CD4-positive, alpha-beta T cell treated with Interleukin-12 subunit alpha and Interleukin-12 subunit beta, for 1 hour (primary cell): Measurements from ENCODE around the gene MYPN.
"Not testable (repeated sequence)": the region's sequence is repeated elsewhere in the genome, so short reads cannot be mapped to it uniquely, and the experiment has no call there.

Experiments
- DNase-seq: peaks from one replicate; pipeline ENCODE4 v3.0.0-alpha.2; 2020

Gene MYPN

DNA sequence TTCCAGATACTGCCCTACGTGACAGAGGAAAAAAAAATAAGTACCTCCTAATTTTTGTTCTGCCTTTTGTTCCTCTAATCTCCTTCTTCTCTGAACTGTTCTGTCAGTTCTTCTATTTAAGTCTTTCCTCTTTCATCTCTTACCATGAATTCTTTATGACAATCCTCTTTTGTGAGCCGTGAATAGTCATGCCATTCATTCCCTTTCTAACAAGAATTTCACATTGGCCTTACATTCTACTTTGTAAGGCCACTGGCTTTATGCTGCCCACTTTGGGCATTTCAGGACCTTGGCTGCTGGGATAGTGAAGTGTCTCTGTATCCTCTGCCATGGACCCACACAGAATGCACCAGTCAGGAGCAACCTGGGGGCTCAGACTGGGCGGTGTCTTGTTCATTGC lies 69.7 kb downstream of the MYPN start:
- no peak for DNase-seq

GRCh38 chr10:68180490-68180889 lies 71.2 kb downstream of the MYPN start:
- DNase-seq = no peak

- no peak for DNase-seq
Observed at GRCh38 chr10:68184546-68184945, 75.3 kb downstream of the MYPN start.

GRCh38 chr10:68185085-68185484 lies 75.8 kb downstream of the MYPN start:
- DNase-seq = no peak

DNA sequence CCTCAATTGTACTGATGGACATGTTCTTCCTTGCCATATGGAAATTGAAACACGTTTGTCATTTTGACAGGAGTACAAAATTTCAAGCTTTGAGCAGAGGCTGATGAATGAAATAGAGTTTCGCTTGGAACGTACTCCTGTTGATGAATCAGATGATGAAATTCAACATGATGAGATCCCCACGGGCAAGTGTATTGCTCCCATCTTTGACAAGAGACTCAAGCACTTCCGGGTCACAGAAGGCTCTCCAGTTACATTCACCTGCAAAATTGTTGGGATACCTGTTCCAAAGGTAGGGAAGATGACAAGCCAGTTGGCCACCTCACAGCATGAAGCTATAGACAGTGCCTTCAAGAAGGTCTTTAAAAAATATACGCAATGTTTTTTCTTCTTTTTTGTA lies 79.5 kb downstream of the MYPN start:
- no peak for DNase-seq

- no peak for DNase-seq
Observed at GRCh38 chr10:68192113-68192512, 82.8 kb downstream of the MYPN start.

DNA sequence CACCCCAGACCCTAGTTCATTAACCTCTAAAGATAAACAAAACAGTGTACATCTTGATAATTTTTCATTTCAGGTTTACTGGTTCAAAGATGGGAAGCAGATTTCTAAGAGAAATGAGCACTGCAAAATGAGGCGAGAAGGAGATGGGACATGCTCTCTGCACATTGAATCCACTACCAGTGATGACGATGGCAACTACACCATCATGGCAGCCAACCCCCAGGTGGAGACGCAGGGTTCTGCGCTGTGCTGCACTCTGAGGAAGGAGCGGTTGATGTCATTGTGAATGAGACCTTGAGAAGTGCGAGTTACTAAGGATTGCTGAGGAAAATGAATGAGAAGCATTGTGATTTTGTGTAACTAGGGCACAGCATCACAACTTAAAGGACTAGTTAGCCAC lies 85.0 kb downstream of the MYPN start:
- DNase-seq = no peak

DNA sequence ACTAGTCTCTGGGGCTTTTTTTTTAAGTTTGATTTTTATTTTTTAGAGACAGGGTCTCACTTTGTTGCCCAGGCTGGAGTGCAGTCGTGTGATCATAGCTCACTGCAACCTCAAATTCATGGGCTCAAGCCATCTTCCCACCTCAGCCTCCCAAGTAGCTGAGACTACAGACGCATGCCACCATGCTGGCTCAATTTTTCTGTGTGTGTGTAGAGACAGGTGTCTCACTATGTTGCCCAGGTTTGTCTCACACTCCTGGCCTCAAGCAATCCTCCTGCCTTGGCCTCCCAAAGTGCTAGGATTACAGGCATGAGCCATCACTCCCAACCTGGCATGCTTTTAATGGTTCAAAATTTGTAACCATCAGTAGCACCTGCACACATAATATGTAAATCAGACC lies 86.5 kb downstream of the MYPN start:
- not testable (repeated sequence) for DNase-seq

- DNase-seq = no peak
Observed at GRCh38 chr10:68196701-68197100, 87.4 kb downstream of the MYPN start.

GRCh38 chr10:68202960-68203353 lies 93.7 kb downstream of the MYPN start:
- DNase-seq = no peak

- no peak for DNase-seq
Observed at GRCh38 chr10:68208424-68209042, 99.2 kb downstream of the MYPN start.

DNA sequence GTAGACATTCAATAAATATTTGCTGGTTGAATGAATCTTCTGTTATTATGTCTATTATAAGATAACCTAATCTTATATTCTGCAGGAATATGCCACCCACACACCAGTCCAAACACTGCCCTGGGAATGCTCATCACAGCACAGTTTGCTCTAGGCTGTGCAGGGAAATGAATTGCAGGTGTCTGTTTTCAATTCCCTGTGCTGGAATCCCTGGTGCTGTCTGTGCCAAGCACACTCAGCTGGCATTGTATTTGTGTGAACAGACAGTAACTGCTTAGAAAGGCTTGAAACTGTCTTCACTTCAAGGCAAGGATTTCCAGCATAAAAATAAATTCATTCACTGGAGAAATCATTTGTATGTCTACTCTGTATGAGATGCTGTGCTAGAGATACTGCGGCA lies 102.4 kb downstream of the MYPN start:
- DNase-seq = no peak

GRCh38 chr10:68212721-68213352 lies 103.5 kb downstream of the MYPN start:
- peak; percentile 30 for DNase-seq

DNA sequence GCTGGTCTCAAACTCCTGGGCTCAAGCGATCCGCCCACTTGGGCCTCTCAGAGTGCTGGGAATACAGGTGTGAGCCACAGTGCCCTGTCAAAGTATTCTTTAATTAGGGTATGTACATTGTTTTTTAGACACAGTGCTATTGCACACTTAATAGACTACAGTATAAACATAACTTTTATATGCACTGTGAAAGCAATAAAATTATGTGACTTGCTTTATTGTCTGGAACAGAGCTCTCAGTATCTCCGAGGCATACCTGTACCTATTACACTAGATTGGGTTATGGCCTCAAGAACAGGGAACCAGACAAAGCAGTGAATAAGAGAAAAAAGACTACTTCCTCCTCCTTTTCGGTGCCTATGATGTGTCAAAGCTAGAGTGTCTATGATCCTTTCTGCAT lies 109.5 kb downstream of the MYPN start:
- DNase-seq = no peak

DNA sequence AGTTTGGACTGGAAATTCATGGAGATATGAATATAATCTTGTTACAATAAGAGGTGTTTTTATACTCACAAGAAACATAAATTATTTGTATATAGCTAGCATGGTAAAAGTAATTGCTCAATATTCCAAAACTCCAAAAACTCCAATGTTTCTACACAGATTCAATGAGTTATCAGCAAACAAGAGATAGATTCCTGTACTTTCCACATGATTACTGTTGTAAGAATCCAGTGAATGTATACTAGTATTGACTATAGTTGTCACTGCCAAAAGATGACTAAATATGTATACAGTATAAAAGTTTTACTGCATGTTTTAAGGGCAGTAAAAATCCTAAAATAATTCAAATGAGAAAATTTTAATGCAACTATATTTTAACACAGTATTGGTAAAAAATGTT lies 111.9 kb downstream of the MYPN start:
- DNase-seq = no peak

- no peak for DNase-seq
Observed at GRCh38 chr10:68222391-68222790, 113.1 kb downstream of the MYPN start.

DNA sequence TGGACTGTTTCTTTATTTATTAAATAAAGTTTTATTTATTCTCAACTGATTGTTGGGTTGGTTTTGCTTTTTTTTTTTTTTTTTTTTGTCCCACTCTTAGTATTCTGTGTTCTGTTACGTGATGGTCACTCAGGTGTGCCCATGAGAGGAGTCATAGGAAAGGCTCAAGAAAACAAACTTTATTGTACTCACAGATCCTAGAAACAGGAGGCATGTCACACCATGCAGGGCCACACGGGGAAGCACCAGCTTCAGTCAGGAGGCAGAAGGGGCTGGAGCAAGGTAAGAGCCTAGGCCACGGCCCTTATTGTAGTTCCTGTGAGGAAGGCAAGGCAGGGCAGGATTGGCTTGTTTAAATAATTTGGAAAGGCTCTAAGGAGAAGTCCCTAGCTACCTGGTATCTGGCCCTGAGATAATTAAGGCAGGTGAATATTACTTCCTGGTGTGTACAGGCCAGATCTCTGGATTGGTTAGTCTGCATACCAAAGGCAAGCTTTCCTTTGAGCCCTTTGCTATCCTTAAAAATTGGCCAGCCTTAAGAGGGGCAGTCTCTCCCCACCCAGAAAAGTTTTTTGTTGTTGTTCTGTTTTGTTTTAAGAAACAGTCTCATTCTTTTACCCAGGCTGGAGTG lies 114.4 kb downstream of the MYPN start:
- DNase-seq = no peak

DNA sequence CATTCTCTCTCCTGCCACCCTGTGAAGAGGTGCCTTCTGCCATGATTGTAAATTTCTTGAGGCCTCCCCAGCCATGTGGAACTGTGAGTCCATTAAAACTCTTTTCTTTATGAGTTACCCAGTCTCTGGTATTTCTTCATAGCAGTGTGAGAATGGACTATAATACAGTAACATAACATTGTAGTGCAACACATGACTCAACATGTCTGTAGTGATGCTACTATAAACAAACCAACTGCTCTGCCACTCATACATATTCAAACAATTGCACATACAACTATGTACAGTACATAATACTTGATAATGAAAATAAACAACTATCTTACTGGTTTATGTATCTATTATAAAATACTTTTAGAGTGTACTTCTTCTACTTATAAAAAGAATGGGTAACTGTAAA lies 115.5 kb downstream of the MYPN start:
- no peak for DNase-seq

DNA sequence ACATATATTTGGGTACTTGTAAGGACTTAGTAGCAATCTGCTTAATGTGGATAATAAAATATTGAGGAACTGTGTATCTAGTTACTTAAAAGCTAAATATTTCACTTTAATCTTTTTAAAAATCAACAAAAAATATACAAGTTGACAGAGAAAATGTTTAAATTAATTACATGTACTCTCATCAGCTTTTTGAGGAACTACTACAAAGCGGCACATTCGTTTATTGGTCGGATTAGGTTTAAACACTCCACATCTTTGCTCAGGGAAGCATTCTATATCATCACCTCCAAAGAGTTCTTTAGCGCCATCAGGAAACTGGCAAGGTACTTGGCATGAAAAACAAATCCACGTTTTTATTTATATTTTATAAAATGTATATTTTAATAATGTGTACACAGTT lies 121.0 kb downstream of the MYPN start:
- no peak for DNase-seq

DNA sequence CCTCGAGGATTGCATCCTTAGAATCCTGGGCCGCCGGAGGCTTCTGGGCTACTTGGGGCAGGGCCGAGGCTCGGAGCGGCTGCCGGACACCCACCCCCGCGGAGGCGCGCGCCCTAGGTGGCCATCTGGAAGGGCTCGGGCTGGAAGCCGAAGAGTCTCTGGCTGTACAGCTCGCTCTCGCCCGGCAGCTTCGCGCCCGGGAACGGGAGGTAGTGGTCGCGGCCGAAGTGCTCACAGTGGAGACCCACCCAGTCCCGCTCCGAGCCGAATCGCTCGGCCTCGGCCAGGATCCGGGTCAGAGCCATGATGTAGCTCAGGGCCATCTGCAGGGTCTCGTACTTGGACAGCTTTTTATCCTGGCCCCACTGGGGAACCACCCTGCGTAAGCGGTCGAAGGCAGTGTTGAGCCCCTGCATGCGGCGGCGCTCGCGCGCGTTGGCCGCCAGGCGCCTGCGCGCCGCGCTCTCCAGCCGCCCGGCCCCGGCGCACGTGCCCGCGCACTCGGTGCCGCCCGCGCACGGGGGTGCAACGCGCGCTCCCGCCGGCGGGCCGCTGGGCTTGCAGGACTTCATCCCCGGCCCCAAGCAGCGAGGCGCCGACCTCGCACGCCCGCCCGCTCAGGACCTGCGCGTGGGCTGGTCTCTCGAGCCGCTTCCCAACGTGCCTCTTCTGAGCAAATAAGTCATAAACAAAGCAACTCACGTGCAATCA lies 122.0 kb downstream of the MYPN start:
- DNase-seq = peak; percentile 5

GRCh38 chr10:68231817-68232251 lies 122.5 kb downstream of the MYPN start, which contains the start of gene ATOH7:
Gene ATOH7 (minus strand): TSS chr10:68232113. CDS start chr10:68231677, 436 bp downstream.
- no peak for DNase-seq

DNA sequence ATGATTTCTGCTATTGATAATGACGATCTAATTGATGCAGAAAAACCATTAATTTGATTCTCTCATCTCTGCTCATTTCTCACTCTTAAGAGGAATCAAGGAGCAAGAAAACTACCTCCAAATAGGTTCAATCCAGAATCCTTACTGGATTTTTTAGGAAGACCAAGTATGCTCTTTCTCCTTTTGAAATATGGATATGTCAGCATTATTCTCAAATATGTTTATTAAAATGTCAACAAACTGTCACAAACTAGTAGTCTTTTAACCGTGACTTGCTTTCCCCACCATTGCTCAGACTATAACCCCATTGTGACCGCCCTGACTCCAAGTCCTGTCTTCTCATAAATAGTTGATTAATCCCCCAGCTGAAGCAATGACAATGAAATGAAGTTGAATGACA lies 123.8 kb downstream of the MYPN start:
- no peak for DNase-seq

- no peak for DNase-seq
Observed at GRCh38 chr10:68235111-68235510, 125.8 kb downstream of the MYPN start.

DNA sequence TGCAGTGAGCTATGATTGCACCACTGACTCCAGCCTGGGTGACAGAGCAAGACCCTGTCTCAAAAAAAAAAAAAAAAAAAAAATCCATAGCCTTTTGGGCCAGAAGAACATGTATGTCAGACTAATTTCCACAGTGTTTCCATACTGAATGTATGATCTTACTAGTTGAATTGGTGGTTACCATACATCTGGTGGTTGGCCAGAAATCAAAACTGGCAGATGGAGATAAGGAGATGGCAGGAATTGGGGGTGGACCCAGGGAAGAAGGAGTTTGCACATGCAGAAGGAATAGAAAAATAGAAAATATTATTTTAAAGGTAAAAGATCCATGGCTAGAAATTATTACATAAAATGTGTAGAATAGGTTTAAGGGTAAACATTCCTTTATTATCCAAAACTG lies 126.3 kb downstream of the MYPN start:
- DNase-seq = no peak
